GM12874 (cell line): ENCODE results near the gene ASPHD1.

Experiments used
- TF ChIP-seq, protein P1 (sequence below): IDR thresholded peaks from 2 replicates; pipeline ENCODE4 v1.5.1; 2011; ENCODE audit warnings: low read depth, mild to moderate bottlenecking, control low read depth, low read length, moderate library complexity; ENCODE audit not compliant: insufficient read depth

The ASPHD1 gene

DNA sequence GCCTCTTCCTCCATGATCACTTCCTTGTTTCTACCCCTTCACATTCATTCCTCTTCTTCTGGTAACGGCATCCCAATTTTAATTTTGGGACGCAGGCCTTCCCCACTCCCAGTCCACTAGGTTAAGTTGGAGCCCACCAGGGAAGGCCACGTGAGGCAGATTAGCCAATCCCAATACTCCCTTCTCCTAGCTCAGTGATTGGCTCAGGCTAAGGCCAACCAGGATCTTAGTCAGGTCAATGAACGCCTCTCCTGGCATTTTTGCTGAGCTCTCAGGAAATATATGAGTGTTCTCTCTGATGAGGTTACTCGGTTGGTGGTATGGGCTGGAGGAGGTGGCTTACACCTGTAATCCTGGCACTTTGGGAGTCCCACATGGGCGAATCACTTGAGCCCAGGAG lies 16.3 kb upstream of the ASPHD1 start:
- TF ChIP-seq, protein P1, sequence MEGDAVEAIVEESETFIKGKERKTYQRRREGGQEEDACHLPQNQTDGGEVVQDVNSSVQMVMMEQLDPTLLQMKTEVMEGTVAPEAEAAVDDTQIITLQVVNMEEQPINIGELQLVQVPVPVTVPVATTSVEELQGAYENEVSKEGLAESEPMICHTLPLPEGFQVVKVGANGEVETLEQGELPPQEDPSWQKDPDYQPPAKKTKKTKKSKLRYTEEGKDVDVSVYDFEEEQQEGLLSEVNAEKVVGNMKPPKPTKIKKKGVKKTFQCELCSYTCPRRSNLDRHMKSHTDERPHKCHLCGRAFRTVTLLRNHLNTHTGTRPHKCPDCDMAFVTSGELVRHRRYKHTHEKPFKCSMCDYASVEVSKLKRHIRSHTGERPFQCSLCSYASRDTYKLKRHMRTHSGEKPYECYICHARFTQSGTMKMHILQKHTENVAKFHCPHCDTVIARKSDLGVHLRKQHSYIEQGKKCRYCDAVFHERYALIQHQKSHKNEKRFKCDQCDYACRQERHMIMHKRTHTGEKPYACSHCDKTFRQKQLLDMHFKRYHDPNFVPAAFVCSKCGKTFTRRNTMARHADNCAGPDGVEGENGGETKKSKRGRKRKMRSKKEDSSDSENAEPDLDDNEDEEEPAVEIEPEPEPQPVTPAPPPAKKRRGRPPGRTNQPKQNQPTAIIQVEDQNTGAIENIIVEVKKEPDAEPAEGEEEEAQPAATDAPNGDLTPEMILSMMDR, result no peak

DNA sequence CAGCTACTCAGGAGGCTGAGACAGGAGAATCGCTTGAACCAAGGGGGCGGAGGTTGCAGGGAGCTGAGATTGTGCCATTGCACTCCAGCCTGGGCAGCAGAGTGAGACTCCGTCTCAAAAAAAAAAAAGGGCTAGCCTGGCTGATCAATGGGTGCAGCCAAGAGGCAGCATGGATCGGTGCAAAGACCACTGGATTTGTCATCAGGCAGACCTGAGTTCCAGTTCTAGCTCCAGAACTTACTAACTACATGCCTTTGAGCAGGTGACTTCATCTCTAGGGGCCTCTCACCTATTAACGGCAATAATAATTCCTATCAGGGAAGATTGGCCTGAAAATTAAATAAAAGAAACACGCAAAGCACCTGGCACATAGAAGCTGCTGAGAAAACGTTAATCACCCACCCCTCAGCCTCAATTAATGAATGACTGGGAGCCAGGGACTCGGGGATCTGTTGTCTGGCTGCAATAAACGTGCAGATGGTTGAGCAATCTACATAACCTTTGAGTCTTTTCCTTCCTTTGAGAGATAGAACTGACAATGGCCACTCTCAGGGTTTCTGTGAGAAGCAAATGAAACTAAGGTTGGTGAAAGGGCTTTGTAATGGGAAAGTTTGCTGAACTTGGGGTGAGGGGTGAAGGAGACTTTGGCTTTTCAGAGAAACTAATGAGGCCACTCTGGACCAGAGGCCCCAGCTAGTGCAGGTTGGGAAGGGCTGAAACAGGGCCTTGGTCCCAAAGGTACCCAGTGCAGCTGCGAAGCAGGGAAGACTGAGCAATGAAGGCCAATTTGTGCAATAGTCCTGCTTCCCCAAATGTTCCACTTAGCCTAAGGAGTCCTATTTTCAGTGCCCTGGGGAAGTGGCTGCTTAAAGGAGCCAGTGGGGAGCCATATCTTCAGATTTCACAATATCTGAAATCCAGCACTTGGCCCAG lies 8.5 kb upstream of the ASPHD1 start:
- TF ChIP-seq, protein P1, result no peak

DNA sequence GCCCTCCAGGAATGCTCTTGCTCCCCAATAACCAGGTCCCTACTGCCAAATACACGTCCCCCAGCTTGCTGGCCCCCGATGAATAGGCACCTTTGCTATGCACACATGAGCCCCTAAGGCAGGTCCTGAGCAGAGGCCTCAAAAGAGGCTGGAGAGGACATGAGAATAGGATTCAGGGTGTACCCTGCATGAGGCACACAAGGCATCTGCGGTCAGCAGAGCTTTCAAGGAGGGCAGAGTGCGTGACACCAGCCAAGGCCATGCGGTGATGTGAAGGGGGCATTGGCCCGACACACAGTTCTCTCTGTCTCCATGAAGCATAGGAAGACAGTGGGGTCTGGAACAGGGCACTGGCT lies 7.9 kb upstream of the ASPHD1 start:
- TF ChIP-seq, protein P1, result no peak

DNA sequence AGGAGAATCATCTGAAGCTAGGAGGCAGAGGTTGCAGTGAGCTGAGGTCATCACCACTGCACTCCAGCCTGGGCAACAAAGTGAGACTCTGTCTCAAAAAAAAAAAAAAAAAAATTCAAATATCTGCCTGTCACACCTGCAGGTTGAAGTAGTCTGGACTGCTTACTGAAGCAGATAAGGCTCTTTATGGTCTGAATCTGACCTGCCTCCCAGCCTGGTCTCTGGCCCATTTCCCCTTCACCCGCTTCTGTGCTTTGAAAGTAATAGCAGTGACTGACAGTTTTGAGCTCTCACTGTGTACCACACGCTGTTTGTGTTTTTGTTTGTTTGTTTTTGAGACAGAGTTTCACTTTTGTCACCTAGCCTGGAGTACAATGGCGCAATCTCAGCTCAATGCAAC lies 6.7 kb upstream of the ASPHD1 start:
- TF ChIP-seq, protein P1, result no peak

DNA sequence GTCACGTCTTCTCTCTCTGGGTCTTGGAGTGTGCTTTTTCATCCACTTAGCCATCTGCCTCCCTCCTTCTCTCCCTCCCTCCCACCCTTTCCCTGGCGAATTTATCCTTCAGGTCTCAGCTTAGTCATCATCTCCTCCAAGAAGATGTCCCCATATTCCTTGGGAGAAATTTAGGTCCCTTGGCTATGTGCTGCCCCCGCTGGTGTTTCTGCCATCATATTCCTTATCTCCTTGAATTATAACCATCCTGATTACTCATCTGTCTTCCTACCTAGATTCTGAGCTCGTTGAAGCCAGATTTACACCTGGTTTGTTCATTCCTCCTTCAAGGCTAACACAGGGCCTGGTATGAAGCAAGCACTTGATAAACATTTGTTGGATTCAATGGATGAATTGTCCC lies 5.9 kb upstream of the ASPHD1 start:
- TF ChIP-seq, protein P1, result no peak

DNA sequence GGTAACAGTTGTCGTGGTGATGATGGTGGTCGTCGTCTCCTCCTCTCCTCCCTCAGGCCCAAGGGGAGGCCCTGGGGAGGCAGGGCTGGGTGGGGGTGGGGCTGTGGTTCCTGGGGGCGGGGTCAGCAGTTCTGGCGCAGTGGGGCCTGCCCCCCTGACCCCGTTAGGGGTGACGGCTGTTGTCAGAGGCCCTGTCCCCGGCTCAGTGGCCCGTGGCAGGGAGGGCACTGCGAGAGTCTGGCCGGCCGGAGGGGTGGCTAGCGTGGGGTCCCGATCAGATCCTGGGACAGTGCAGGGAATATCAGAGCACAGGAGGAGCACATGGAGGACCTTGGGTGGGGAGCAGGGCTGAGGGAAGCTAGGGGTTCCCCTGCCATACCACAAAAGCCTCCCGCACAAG lies 3.4 kb upstream of the ASPHD1 start:
- TF ChIP-seq, protein P1, result no peak

DNA sequence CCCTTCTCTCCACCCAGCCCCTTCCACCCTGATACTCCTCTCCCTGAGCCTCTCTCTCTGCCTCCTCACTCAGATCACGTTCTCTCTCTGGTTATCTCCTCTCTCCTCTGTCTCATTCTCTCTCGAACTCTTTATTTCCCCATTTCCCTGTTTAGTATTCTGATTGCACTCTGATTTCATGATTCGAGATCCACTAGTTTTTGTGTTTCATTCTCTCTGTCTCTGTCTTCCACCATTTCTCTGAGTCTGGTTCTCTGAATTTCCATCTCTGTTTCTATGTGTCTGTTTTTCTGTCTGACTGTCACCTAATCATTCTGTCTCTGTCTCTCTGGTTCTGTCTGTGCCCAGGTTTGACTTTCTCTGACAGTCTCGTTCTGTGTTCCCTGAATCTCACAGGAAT lies 3.0 kb upstream of the ASPHD1 start:
- TF ChIP-seq, protein P1, result no peak
